ENCODE measurements around the gene PNLDC1.

Gene PNLDC1

GRCh38 chr6:159762681-159763293, 37.3 kb upstream of the PNLDC1 start:
- in situ Hi-C loops (cut with HindIII; ENCODE audit: low sequenced_read_pairs), result no loop called here
- DNase-seq (ENCODE audit: low read depth), result no peak
- TF ChIP-seq CTCF (IDR thresholded peaks at IDR 0.05; ENCODE audit: low read depth, low read length, missing control alignments), result no peak
- H3K4me3 ChIP-seq (ENCODE audit: low read depth, low read length), result peak overlapping the region; percentile 76

GRCh38 chr6:159766906-159767305, 33.2 kb upstream of the PNLDC1 start:
- in situ Hi-C loops (cut with HindIII; ENCODE audit: low sequenced_read_pairs), result no loop called here
- no peak for DNase-seq (ENCODE audit: low read depth)
- TF ChIP-seq CTCF (IDR thresholded peaks at IDR 0.05; ENCODE audit: low read depth, low read length, missing control alignments), result no peak
- no peak overlapping the region for H3K4me3 ChIP-seq (ENCODE audit: low read depth, low read length)

GRCh38 chr6:159769470-159769869, 30.6 kb upstream of the PNLDC1 start:
- TF ChIP-seq CTCF (IDR thresholded peaks at IDR 0.05; ENCODE audit: low read depth, low read length, missing control alignments), result no peak
- no peak overlapping the region for H3K4me3 ChIP-seq (ENCODE audit: low read depth, low read length)
- in situ Hi-C loops (cut with HindIII; ENCODE audit: low sequenced_read_pairs), result no loop called here
- no peak for DNase-seq (ENCODE audit: low read depth)

- H3K4me3 ChIP-seq (ENCODE audit: low read depth, low read length), result no peak overlapping the region
- no peak for TF ChIP-seq CTCF (IDR thresholded peaks at IDR 0.05; ENCODE audit: low read depth, low read length, missing control alignments)
- in situ Hi-C loops (cut with HindIII; ENCODE audit: low sequenced_read_pairs), result no loop called here
- DNase-seq (ENCODE audit: low read depth), result no peak
Measured at GRCh38 chr6:159772196-159772595, 27.9 kb upstream of the PNLDC1 start.

GRCh38 chr6:159777240-159777904, 22.7 kb upstream of the PNLDC1 start:
- in situ Hi-C loops (cut with HindIII; ENCODE audit: low sequenced_read_pairs), result no loop called here
- TF ChIP-seq CTCF (IDR thresholded peaks at IDR 0.05; ENCODE audit: low read depth, low read length, missing control alignments), result no peak
- no peak overlapping the region for H3K4me3 ChIP-seq (ENCODE audit: low read depth, low read length)
- no peak for DNase-seq (ENCODE audit: low read depth)

- no peak for TF ChIP-seq CTCF (IDR thresholded peaks at IDR 0.05; ENCODE audit: low read depth, low read length, missing control alignments)
- DNase-seq (ENCODE audit: low read depth), result no peak
- in situ Hi-C loops (cut with HindIII; ENCODE audit: low sequenced_read_pairs), result no loop called here
Measured at GRCh38 chr6:159778131-159778530, 21.9 kb upstream of the PNLDC1 start.

More at GRCh38 chr6:159778131-159778530, 21.9 kb upstream of the PNLDC1 start:
- no peak overlapping the region for H3K4me3 ChIP-seq (ENCODE audit: low read depth, low read length)

Data from astrocyte of the cerebellum (primary cell).